CD4-positive, alpha-beta T cell (primary cell): ENCODE results near the gene MVD. TPM values are rescaled to one million over a fixed set of nuclear protein-coding genes. Genes with fewer than 3 reads are reported as not detected.

ENCODE experiments used
- ATAC-seq: fragments of 200-7000 bp; cut with Tn5 transposase; one replicate; pipeline ENCODE4 v1.10.0; 2022; ENCODE audit warnings: mild to moderate bottlenecking; ENCODE audit not compliant: poor library complexity
- CTCF ChIA-PET: fragments of 350-600 bp; sonication (Branson Sonifier 250); formaldehyde crosslinking; loops from one replicate; lab custom pipeline; 2021; ENCODE audit warnings: antibody characterized with exemption, inconsistent platforms; lab: Charles Lee
- POLR2A ChIA-PET: fragments of 350-600 bp; sonication (Branson Sonifier 250); formaldehyde crosslinking; loops from one replicate; lab custom pipeline; 2021; ENCODE audit warnings: antibody characterized with exemption, inconsistent platforms; lab: Charles Lee
- DNase-seq, 14 experiments: peaks; one replicate each; pipeline ENCODE4 v3.0.0-alpha.2; 2013 to 2020; ENCODE audit warnings: mixed read lengths in 2 of 14
- H3K27ac ChIP-seq, 2 donors: one replicate each; pipeline versions ENCODE4 v1.5.1 to v1.7.0; 2013; ENCODE audit warnings: low read length in 2 of 2, low read depth in 1 of 2, mild to moderate bottlenecking in 1 of 2
- H3K27me3 ChIP-seq, 2 experiments: 1 replicate in 1 of 2; 2 replicates in 1 of 2; pipeline versions ENCODE4 v1.6.1 to v1.7.0; 2013; ENCODE audit warnings: low read length in 2 of 2, control low read depth in 1 of 2, mild to moderate bottlenecking in 1 of 2, moderate library complexity in 1 of 2; ENCODE audit not compliant: insufficient read depth in 2 of 2, control insufficient read depth in 1 of 2
- H3K36me3 ChIP-seq: one replicate; pipeline ENCODE4 v1.6.1; 2013; ENCODE audit warnings: low read length, control low read depth; ENCODE audit not compliant: insufficient read depth
- H3K4me1 ChIP-seq: one replicate; pipeline ENCODE4 v1.6.1; 2013; ENCODE audit warnings: low read length, control low read depth; ENCODE audit not compliant: insufficient read depth
- H3K4me3 ChIP-seq: one replicate; pipeline ENCODE4 v1.5.1; 2013; ENCODE audit warnings: mild to moderate bottlenecking, low read length, moderate library complexity
- H3K9me3 ChIP-seq, 2 experiments: 1 replicate in 1 of 2; 2 replicates in 1 of 2; pipeline versions ENCODE4 v1.6.1 to v1.7.0; 2013; ENCODE audit warnings: low read length in 2 of 2, mild to moderate bottlenecking in 2 of 2, control low read depth in 1 of 2, moderate library complexity in 1 of 2; ENCODE audit not compliant: control insufficient read depth in 1 of 2, insufficient read depth in 1 of 2
- H3K27ac Mint-ChIP-seq: one replicate; pipeline ENCODE4 v1.8.0; 2020; ENCODE audit warnings: mixed read lengths
- H3K27me3 Mint-ChIP-seq: one replicate; pipeline ENCODE4 v1.8.0; 2021; ENCODE audit warnings: mixed read lengths
- H3K36me3 Mint-ChIP-seq: one replicate; pipeline ENCODE4 v1.8.0; 2021; ENCODE audit warnings: low read depth, mixed read lengths
- H3K4me1 Mint-ChIP-seq: one replicate; pipeline ENCODE4 v1.8.0; 2021; ENCODE audit warnings: low read depth, mixed read lengths
- H3K4me3 Mint-ChIP-seq: one replicate; pipeline ENCODE4 v1.8.0; 2020; ENCODE audit warnings: mild to moderate bottlenecking, mixed read lengths
- H3K9me3 Mint-ChIP-seq: one replicate; pipeline ENCODE4 v1.8.0; 2020; ENCODE audit warnings: mixed read lengths
- intact Hi-C, 2 experiments: fragments of 100-400 bp; cut with DNase I in 1 of 2; cut with micrococcal nuclease in 1 of 2; formaldehyde crosslinking; loops; one replicate each; pipeline versions ENCODE4 v1.15.1 to v1.9.0; 2023 to 2025; cut with DNase I, micrococcal nuclease
- total RNA-seq, 174 experiments: library from RNA in 2 of 174; stranded (reverse) in 2 of 174; gene quantifications; one replicate each; pipeline ENCODE4 v1.2.3 and lab custom pipeline; 2021 to 2026
- TF ChIP-seq, protein P1 (sequence below): fragments of 200-600 bp; IDR thresholded peaks from one replicate; pipeline ENCODE4 v1.8.0; 2022; ENCODE audit warnings: antibody characterized with exemption, mild to moderate bottlenecking

Gene MVD
- total RNA-seq, 2 experiments from 2014 or later: 74.2 to 76.9 TPM

DNA sequence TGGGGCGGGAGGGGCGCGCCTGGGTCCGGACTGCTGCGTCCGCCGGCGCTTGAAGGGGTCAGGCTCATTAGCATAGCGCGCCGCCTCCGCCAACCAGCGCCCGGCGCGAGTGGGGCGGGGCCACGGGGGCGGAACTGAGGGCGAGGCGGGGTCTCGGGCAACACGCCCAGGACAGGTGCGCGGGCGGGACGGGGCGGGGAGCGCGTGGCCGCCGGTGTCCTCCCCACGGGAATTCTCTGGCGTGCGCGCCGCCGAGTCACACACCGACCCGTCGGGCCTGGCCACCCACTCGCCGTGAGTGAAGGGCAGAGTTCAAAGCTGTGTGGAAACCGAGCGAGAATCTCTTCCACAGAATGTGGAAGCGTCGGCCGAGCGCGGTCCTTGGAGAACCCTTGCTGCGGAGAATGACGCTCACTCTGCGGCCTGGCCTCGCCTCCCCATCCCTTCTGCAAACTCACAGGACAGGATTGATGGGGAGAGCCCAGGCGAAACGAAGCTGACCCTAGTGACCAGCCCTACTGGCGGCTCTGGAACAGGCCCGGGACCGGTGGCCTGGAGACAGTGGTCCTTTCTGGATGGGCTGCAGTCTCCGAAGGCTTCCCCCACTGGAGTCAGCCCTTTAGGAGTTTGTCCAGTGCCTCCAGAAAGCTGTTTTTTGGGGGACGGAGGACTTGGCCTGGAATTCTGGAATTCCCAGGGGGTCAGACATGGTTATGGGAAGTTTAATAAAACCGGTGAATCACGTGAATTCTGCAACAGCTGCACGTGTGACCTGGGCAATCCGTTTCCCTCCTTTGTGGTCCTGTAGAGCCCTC lies 23.8 kb upstream of the MVD start, which contains the start of gene SNAI3:
TSS of gene SNAI3 (minus strand) at position 69 of the 815 bp plus-strand sequence. CDS start 101 bp downstream, outside the sequence.
- Histone ChIP-seq H3K9me3 (no peaks in the 10 kb centered on the region), H3K4me3 (peak within 1 kb of the TSS; percentile 77), H3K27ac (peak within 1 kb of the TSS; percentile 29 to 56), H3K4me1 (peaks cover 80% of the 10 kb centered on the region), H3K27me3 (no peaks in the 10 kb centered on the region), H3K36me3 (peaks cover 6% of the 10 kb centered on the region)
- ATAC-seq (peak; percentile 78), DNase-seq (peak; percentile 63 to 90 (median 80))
- Mint-ChIP-seq H3K27me3 (no peaks in the 10 kb centered on the region), H3K4me3 (peak within 1 kb of the TSS; percentile 87), H3K4me1 (peaks cover 58% of the 10 kb centered on the region), H3K36me3 (peaks cover 7% of the 10 kb centered on the region), H3K27ac (peak within 1 kb of the TSS; percentile 80), H3K9me3 (no peaks in the 10 kb centered on the region)
- intact Hi-C loops: loop anchor here (1.0 to 5.0 kb wide), 5 partner anchors 14 to 234 kb away; partner anchors contain the start of genes CYBA (in 2 of the 2), MVD (in 1 of the 2) and ZFPM1 (in 1 of the 2)
- TF ChIP-seq, protein P1, sequence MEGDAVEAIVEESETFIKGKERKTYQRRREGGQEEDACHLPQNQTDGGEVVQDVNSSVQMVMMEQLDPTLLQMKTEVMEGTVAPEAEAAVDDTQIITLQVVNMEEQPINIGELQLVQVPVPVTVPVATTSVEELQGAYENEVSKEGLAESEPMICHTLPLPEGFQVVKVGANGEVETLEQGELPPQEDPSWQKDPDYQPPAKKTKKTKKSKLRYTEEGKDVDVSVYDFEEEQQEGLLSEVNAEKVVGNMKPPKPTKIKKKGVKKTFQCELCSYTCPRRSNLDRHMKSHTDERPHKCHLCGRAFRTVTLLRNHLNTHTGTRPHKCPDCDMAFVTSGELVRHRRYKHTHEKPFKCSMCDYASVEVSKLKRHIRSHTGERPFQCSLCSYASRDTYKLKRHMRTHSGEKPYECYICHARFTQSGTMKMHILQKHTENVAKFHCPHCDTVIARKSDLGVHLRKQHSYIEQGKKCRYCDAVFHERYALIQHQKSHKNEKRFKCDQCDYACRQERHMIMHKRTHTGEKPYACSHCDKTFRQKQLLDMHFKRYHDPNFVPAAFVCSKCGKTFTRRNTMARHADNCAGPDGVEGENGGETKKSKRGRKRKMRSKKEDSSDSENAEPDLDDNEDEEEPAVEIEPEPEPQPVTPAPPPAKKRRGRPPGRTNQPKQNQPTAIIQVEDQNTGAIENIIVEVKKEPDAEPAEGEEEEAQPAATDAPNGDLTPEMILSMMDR: no peak
- ChIA-PET POLR2A (interaction anchor here (0.8 to 4.7 kb wide), 6 partner anchors 11 to 116 kb away, joined by 3 to 71 read pairs (median 4); partner anchors contain the start of genes CTU2, CYBA, RNF166 and ZC3H18), CTCF (interaction anchor here (2.3 kb wide), 1 partner anchor 18 kb away, joined by 23 read pairs; the partner anchor contains the start of genes CTU2 and RNF166)

DNA sequence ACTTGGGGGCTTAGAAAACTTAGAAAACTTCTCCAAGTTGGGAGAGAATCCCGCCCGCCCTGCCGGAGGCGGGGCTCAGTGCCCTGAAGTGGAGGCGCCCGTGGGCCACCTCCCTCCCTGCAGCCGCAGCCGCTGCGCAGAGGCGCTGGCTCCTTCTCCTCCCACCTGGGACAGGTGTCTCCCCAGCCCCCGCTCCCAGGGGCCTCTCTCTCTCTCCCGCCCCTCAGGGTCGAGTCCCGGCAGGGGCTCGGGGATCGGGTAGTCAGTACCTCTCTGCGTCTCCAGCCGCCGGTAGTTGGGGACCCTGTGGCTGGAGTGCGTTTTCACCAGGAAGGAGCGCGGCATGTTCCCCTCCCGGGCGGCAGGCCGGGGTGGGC lies 23.2 kb upstream of the MVD start:
- peak overlapping the region; percentile 87 for H3K4me3 Mint-ChIP-seq
- Histone ChIP-seq H3K4me3 (peak overlapping the region; percentile 77), H3K4me1 (peaks cover 80% of the 10 kb centered on the region), H3K27ac (peak overlapping the region; percentile 29 to 53), H3K36me3 (peaks cover 11% of the 10 kb centered on the region), H3K9me3 (no peaks in the 10 kb centered on the region), H3K27me3 (no peaks in the 10 kb centered on the region)
- intact Hi-C loops: loop anchor here (1.0 to 5.0 kb wide), 5 partner anchors 14 to 234 kb away; partner anchors contain the start of genes CYBA (in 2 of the 2), MVD (in 1 of the 2) and ZFPM1 (in 1 of the 2)
- ChIA-PET CTCF (interaction anchor here (1.3 to 2.3 kb wide), 2 partner anchors 19 to 22 kb away, joined by 18 to 23 read pairs; partner anchors contain the start of genes CTU2, MVD and RNF166), POLR2A (interaction anchor here (1.1 to 4.7 kb wide), 2 partner anchors 17 to 35 kb away, joined by 3 to 71 read pairs; partner anchors contain the start of genes CTU2, CYBA and RNF166)
- no peaks in the 10 kb centered on the region for H3K9me3 Mint-ChIP-seq
- ATAC-seq: peak; percentile 64
- peak in 11 of 14 experiments; percentile 33 to 80 (median 55) for DNase-seq
- peak overlapping the region; percentile 80 for H3K27ac Mint-ChIP-seq
- peaks cover 10% of the 10 kb centered on the region for H3K36me3 Mint-ChIP-seq
- TF ChIP-seq, protein P1: no peak
- H3K27me3 Mint-ChIP-seq: no peaks in the 10 kb centered on the region
- H3K4me1 Mint-ChIP-seq: peaks cover 58% of the 10 kb centered on the region
